Frontal cortex (tissue), 4 donors: ENCODE results near the gene SND1. TPM values are rescaled to one million over a fixed set of nuclear protein-coding genes. Genes with fewer than 3 reads are reported as not detected.
"Not testable (repeated sequence)": the region's sequence is repeated elsewhere in the genome, so short reads cannot be mapped to it uniquely, and the experiment has no call there.

Source experiments
- DNase-seq, 2 donors: peaks; one replicate each; pipeline ENCODE4 v3.0.0; 2012; ENCODE audit warnings: low spot score in 2 of 2
- FAIRE-seq: peaks from 2 replicates; lab custom pipeline; 2012; peaks lifted over from hg19 to GRCh38; lab: Jason Lieb, UNC
- total RNA-seq: library from RNA; depleted of rRNA; stranded (reverse); fragments of >200 nt; gene quantifications from one replicate; pipeline ENCODE4 v1.2.3, GENCODE V29; 2014
- donor health status: control.
- donor health status: control.
- donor health status: control.

Gene SND1
- total RNA-seq, 1 donor from 2014 or later: 56.3 TPM

DNA sequence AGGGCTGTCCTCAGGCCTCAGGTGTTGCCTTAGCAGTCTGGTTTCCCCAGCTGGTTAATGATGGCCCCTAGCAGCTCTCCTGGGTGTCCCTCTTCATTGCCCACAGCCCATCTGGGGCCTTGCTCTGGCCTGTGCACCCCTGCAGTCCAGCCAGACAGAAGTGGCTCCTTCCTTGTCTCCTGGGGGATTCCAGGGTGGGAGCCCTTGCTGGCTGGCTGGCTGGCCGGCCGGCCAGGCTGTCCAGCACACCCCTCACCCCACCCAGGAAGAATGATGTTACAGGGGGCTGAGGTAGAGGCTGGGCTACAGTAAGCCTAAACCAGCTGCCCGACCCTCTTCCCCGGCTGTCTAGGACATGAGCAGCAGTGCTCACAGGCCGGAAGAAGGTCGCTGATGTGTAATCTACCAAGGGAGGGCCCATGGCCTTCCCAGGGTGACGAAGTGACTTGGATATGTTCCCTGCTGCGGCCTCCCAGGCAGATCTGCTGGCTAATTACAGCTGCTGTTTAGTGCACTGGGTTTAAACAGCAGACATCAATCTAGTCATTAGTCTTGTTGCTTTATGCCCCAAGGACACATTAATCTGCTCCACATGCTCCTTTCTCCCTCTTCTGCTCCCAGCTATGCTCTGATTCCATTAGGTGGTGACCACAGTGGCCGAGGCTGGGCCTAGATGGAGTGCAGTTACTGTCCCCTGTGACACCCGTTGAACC is 433.1 kb downstream of the SND1 start:
- FAIRE-seq (no peak), DNase-seq (no peak)

DNA sequence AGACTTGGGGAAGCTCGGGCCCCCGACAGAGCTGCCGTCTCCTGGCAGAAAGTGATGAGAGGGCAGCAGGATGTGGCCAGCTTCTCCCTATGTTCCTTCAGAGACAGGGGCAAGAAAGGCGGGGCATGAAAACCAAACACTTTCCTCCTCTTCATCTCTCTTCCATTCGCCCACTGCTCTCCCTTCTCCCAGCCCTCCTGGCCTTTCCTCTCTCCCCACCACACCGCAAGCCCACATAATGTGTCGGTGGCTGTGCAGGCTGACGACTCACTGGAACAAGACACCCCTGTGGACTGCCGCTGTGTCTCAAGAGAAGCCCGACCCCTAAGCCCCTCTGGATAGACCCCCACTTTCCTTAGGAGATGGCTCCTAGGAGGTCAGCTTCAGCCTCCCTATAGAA is 438.5 kb downstream of the SND1 start:
- FAIRE-seq: no peak
- no peak for DNase-seq

DNA sequence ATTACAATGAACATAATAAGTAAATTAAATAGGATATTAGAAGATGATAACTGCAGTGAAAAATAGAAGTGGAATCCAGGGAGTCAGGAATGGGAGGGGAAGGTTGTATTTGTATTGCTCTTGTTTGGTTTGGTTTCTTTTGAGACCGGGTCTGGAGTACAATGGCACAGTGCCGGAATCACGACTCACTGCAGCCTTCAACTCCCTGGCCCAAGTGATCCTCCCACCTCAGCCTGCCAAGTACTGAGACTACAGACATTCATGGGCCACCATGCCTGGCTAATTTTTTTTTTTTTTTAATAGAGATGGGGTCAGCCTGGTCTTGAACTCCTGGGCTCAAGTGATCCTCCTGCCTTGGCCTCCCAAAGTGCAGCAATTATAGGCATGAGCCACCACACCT is 439.1 kb downstream of the SND1 start:
- no peak for FAIRE-seq
- DNase-seq: no peak

DNA sequence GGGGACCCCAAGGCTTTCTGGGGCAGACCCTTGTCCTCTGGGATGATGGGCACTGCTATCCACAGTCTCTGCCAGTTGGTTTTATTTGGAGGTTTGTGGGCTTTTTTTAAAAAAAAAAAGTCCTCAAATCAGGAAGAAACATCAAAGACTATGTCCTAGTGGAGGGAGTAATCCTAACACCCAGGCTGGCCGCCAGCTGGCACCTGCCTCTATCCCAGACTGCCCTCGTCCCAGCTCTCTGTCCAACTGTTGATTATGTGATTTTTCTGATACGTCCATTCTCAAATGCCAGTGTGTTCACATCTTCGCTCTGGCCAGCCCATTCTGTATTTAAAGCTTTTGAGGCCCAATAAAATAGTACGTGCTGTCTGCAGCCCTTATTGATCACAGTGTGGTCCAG is 440.2 kb downstream of the SND1 start:
- no peak for FAIRE-seq
- DNase-seq: no peak

DNA sequence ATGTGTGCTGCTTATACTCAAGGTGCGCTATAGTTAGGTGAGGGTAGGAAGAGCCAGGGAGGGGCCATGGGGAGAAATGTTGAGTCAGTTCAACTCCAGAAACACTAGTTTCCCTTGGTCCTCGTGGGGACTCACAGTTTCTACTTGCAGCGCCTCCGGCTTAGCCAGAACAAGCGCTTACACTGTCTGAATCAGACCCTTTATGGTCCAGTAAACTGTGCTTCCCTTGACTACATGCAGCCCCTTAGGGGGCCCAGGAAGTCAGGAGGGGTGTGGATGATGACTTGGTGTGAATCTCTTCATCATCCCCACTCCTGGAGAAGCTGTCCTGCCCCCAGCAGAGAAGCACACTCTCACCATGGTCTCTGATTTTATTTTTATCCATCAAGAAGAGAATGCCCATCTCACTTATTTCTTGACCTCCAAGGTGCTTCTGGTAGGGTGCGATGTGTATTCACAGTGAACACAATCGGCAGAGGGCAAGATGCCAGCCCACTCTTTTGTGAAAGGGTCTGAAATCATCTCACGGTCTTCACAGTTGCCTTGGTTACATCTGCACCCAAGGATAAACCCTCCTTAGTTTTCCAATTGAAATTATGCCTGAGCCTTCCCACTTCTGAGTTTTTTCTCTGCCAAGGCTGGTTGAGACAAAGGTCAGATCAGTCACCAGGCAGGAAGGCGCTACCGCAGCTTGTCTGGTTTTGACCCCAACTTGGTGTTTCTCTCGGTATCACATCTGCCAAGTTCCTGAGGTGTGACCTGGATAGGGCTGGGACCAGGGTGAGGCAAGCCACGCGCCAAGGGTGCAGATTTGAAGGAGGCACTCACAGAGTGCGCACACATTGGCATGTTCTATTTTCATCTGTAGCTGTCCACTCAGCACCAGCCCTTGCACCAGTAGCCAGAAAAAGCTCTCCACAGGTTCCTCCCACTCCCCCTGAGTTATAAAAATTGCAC is 441.9 kb downstream of the SND1 start:
- DNase-seq (no peak), FAIRE-seq (no peak)

DNA sequence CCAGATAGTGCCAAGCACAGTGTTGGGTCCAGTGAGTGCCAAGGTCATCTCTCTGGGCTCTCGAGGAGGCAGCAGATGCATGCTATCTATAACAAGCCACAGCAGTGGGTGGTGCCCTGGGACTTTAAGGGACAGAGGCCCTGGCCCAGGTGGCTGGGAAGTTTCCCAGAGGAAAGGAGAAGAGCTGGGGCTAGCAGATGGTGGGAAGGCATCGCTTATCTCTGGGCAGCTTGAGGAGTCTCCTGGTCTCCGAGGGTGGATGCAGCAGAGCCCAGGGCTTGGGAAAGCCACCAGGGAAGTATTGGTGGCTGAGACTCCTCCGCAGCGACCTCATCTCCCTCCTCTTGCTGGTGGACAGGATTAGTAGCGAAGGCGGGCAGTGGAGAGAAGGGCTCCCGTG is 442.7 kb downstream of the SND1 start:
- FAIRE-seq (no peak), DNase-seq (no peak)

DNA sequence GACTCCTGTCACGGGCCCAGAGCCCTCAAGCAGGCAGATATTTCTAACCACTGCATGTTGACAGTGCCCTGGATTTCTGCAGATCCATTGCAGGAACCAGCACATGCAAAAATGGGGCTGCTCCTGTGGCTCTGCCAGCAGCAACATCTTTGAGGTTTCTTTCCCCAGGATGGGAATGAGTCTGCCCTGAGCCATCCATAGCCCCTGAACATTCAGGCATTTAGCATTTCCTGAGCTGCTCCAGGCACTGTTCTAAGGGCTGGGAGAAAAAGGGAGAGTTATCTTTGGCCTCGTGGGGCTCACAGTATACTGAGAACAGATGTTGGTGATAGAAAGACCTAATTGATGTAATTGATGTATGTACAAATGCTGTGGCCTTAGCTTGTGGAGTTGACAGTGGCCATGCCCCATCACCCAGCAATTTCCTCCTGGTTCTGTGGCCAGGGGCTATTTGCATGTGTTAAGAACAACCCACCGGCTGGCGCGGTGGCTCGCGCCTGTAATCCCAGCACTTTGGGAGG is 445.3 kb downstream of the SND1 start:
- no peak for DNase-seq
- no peak for FAIRE-seq

DNA sequence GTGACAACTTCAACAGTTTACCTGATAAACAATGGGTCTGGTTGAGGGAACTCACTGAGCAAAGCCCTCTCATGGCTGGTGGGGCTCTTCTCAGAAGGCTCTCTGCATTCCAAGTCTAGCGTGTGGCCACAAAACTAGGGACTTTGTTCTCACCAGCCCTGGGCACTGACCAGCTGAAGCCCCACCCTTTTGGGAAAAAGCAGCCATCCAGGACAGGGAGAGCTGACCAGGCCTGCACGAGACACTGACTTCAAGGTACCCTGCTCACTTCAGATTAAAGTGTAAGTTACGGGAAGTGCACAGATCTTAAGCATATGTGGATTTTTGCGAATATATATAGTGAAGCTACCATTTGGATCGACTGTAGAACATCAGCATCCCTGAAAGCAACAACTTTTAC is 446.6 kb downstream of the SND1 start:
- DNase-seq (no peak), FAIRE-seq (no peak)

DNA sequence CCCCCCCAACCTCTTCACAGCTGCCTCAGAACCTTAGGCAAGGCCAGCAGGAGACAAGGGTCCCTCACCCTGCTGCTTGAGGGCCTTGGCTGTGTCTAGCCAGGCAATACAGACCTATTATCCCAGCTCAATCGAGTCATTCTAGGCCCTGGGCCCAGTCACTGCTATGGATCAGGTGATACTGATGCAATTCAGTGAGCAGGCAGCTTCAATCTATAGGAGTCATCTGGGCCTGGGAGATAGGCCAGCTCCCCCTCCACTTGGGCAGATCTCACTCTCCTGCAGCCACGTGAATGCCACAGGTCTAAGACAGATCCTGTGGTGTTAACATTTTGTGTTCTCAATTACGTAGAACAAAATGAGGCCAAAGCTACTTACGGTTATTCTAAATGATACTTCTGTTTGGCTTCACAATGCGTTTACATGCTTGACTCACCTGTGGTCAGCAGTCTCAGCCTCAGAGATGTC is 447.2 kb downstream of the SND1 start:
- DNase-seq (no peak), FAIRE-seq (no peak)

DNA sequence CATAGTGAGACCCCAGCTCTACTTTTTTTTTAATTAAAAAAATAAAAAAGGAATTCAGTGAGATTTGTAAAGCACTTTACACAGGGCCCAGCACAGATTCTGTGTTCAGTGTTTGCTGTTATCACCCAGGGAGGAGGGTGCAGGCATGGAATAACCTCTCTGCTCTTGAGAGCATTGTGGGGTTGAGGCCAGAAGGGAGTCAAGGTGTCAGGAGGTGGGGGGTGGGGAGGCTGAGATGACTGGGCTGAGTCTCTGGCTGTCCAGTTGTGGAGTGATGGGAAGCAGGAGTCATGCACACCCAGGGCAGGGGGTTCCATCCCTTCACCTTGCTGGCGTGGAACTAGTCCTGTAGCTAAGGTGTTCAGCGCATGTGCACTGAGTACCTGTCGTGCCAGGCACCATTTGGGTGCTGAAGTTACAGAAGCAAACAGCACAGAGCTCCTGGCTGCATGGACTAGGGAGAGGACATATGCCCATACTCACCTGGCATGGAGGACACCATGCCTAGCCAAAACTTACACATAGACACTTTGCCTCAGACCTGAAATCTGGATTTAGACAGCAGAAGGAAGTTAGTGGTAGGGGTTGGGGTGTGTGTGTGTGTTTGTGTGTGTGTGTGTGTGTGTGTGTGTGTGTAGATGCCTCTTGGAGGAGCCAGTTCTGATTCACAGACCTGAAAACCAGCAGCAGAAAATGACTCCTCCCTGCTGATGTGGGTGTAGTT is 448.4 kb downstream of the SND1 start:
- FAIRE-seq: no peak
- DNase-seq: no peak

DNA sequence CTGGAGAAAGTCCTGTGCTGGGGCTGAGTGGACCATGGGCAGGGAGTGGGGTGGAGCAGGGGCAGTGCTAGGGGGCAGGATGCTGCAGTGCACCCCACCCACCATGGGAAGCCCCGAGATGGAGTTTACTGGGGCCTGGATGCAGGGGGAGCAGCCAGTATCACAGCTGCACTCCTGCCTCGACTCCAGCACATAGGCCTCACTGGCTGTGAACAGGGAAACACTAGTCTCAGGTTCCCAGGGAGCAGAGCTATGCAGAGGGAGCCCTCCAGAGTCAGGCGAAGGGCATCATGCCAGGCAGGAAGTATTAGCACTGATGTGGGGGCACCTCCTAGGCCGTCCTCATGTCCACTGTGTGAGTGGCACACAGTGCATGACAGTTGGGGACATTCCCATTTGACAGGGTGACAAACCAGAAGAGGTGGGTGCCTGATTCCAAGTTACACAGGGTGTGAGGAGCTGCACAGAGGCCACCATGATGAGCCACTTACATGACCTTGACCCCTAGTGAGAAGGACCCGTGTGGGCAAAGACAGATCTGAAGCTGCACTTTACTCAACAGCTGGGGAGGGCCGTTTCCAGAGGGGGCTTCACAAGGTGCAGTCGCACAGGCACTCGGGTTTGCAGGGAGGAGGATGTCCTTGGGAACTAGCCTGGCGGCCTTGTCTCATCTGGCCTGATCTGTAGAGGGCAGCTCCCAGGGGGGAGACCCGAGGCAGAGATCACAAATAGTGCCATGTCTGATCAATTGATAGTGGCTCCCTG is 449.1 kb downstream of the SND1 start:
- no peak for DNase-seq

DNA sequence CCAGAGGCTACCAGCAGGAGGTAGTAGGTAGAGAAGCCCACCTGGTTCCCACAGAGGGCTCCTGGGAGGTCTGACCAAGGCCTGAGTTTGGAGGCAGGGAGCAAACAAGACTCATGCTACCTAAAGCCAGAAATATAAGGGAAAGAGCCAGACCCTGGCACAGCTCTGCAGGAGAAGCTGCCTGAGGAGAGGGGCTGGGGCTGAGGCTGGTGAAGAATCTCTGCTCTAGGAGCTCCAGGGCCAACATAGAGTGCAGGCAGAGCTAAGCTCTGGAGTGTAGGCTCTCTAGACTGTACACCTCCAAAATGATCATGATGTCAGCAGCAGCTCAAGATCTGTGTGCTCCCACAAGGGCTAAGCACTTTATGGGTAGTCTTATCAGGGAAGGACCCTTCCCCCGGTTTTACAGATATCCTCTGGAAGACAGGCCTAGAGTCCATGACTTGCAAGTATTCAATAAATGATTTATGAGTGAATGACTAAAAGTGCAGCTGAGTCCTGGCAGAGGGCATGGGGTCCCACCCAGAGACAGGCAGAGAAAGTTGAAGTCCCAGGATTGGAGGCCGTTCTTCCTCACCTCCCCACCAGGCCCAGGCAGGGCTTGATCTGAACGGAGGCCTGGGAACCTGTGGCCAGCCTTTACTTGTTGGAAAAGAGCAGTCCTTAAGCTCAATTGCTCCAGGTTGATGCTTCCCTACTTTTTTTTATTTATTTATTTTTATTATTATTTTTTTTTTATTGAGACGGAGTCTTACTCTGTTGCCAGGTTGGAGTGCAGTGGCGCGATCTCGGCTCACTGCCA is 450.7 kb downstream of the SND1 start:
- DNase-seq (no peak), FAIRE-seq (no peak)

More for the DNA sequence above, 449.1 kb downstream of the SND1 start:
- no peak for FAIRE-seq

DNA sequence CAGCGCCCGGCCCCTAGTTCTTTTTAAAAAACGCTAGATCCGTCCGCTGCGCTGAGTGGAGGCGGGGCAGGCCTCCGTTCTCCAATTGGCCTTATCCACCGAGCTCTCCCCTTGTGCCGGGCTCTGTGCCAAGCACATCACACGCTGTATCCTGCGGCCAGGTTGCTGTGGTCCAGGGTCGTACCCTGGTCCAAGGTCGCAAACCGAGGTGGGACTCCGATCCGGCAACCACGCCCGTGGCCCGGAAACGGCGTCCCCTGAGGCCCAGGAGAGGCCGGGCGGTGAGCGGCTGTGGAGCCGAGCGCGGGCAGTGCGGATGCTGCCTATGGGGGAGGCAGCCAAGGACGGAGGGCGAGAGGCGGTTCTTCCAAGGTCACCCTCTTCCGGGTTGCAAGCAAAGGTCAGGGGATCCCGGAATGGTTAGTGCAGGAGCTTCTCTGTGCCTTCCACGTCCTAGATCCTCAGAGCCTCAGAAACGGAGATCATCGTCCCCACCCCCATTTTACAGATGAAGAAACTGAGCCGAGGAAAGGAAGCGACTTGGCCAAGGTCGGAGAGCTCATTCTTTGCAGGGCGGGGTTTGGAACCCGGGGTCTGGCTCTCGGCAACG is 451.6 kb downstream of the SND1 start:
- no peak for FAIRE-seq
- no peak for DNase-seq

DNA sequence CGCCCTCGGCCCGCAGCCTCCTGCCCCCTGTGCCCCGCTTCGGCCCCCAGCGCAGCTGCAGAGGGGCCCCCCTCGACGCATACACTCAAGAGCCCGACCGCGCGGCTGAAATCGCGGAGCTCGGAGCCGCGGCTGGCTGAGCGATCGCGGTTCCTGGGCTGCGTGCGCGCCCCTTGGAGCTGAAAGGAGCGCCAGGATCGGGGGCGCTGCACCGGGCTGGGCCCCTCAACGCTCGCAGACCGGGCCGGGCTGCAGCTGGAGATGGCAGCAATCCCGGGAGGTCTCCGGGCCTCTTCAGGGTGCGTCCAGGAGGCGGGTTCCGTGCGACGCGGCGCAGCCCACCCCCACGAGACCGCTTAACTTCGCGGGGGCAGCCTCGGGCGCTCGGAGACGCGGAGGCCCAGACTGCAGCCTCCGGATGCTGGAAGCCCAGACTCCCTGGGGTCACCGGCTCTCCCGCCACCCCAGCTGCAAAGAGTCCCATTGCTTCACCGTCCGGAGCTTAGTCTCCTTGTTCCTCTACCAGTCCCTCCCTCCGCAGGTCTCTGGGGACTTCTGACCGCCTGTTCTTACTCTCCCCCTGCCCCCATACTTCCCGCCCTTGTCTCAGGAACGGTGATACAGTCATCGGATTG is 452.2 kb downstream of the SND1 start:
- FAIRE-seq: no peak
- peak; percentile 39 to 51 for DNase-seq

DNA sequence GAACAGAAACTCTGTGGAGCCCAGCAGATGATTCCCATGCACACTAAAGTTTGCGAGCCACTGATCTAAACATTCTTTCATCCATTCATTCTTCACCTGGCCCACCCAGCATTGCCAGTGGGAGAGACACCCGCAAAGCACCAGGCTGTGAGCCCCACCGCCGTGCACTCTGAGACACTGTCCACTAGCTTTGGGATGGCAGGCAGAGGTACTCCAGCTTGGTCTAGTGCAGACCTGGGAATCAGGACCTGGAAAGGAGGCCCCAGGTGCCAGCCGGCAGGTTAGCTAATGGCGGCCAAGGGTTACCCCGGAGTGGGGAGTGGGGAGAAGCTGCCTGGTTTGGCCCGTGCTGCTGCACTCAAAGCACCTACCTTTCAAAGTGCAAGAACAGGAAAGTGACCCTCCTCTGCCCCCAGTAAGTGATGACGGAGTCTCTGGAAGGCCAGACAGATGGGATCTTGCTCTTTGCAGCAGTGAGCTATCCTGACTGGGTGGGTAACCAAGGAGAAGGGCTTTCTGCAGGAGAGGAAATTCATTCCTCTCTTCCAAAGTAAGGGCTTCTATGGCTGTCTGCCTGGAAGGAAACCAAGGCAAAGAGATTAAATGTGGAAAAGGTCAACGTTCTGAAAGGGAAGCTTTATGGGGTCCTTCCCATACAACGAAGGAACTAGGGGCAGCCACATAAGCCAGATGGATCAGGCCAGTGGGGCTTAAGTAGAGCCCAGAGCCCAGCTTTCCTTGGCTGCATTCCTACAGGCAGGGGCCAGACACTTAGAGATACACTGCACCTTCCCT is 453.4 kb downstream of the SND1 start:
- DNase-seq (no peak), FAIRE-seq (no peak)

DNA sequence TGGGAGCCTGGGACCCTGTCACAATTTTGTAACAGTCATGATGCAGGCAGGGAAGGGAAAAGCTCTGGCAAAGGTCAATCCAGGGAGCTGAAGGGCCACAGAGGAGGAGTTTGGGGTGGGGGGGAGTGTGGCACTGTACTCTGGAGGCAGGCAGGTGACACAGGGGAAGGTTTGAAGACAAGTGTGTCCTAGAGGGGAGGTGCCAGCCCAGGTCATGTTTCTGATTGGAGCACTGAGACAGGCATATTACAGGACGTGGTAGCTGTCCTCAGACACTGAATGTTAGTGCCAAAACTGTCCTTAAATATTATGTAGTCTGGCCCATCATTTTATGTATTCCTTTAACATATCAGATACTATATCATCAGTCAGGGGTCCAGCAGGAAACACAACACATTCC is 454.8 kb downstream of the SND1 start:
- DNase-seq: no peak

DNA sequence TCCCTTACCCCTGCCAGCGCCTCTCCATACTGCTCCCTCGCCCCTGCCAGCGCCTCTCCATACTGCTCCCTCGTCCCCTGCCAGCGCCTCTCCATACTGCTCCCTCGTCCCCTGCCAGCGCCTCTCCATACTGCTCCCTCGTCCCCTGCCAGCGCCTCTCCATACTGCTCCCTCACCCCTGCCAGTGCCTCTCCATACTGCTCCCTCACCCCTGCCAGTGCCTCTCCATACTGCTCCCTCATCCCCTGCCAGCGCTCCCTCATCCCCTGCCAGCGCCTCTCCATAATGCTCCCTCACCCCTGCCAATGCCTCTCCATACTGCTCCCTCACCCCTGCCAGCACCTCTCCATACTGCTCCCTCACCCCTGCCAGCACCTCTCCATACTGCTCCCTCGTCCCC is 455.5 kb downstream of the SND1 start:
- DNase-seq: not testable (repeated sequence)

More for the DNA sequence above, 454.8 kb downstream of the SND1 start:
- no peak for FAIRE-seq

More for the DNA sequence above, 455.5 kb downstream of the SND1 start:
- FAIRE-seq: not testable (repeated sequence)
